PC-9 (cell line): Measurements from ENCODE around the gene GPR137B. TPM values are rescaled to one million over a fixed set of nuclear protein-coding genes. Genes with fewer than 3 reads are reported as not detected.

Experiments
- BruUV-seq: library from RNA; stranded (reverse); fragments of 400-500 nt; replicated peaks from 2 replicates; lab custom pipeline; 2021; lab: Mats Ljungman, UMichigan
- CTCF ChIA-PET: fragments of 300-600 bp; sonication (Branson Sonifier 250); formaldehyde crosslinking; loops from one replicate; lab custom pipeline; 2022; ENCODE audit warnings: antibody characterized with exemption; lab: Charles Lee
- POLR2A ChIA-PET: fragments of 300-600 bp; sonication (Branson Sonifier 250); formaldehyde crosslinking; loops from one replicate; lab custom pipeline; 2022; ENCODE audit warnings: antibody characterized with exemption; ENCODE audit not compliant: unreplicated experiment; lab: Charles Lee
- DNase-seq, 2 experiments: peaks; one replicate each; pipeline versions ENCODE4 v3.0.0 to v3.0.0-alpha.2; 2015 to 2022; ENCODE audit warnings: mixed read lengths in 1 of 2
- H2AFZ ChIP-seq: fragments of 200-600 bp; sonication (generic); 2 replicates; pipeline ENCODE4 v1.8.1; 2017; ENCODE audit warnings: antibody characterized with exemption
- H3F3A ChIP-seq: fragments of 200-600 bp; sonication (generic); 2 replicates; pipeline ENCODE4 v1.8.1; 2017; ENCODE audit warnings: antibody characterized with exemption, mild to moderate bottlenecking, low read depth; ENCODE audit not compliant: insufficient read depth
- H3K27ac ChIP-seq: fragments of 200-600 bp; sonication (generic); 2 replicates; pipeline ENCODE4 v1.6.1; 2016; ENCODE audit warnings: mixed run types
- H3K27me3 ChIP-seq: fragments of 200-600 bp; sonication (generic); 2 replicates; pipeline ENCODE4 v1.6.1; 2016; ENCODE audit warnings: low read depth, mixed run types; ENCODE audit not compliant: insufficient read depth
- H3K36me3 ChIP-seq: fragments of 200-600 bp; sonication (generic); 2 replicates; pipeline ENCODE4 v1.6.1; 2016; ENCODE audit warnings: low read depth, mixed run types
- H3K4me1 ChIP-seq: fragments of 200-600 bp; sonication (generic); replicated peaks from 2 replicates; pipeline ENCODE4 v1.6.1; 2016; ENCODE audit warnings: mixed run types; ENCODE audit not compliant: insufficient read depth
- H3K4me2 ChIP-seq: fragments of 200-600 bp; sonication (generic); 2 replicates; pipeline ENCODE4 v1.6.1; 2017; ENCODE audit warnings: mixed run types
- H3K4me3 ChIP-seq: fragments of 200-600 bp; sonication (generic); 2 replicates; pipeline ENCODE4 v1.6.1; 2016; ENCODE audit warnings: mixed run types
- H3K79me2 ChIP-seq: fragments of 200-600 bp; sonication (generic); 2 replicates; pipeline ENCODE4 v1.6.1; 2017; ENCODE audit warnings: low read depth, mixed run types
- H3K9me2 ChIP-seq: fragments of 200-600 bp; sonication (generic); 2 replicates; pipeline ENCODE4 v1.8.1; 2017; ENCODE audit warnings: mild to moderate bottlenecking; ENCODE audit not compliant: insufficient read depth
- H3K9me3 ChIP-seq: fragments of 200-600 bp; sonication (generic); 2 replicates; pipeline ENCODE4 v1.8.1; 2016; ENCODE audit warnings: low read depth; ENCODE audit not compliant: insufficient read depth
- H4K20me1 ChIP-seq: fragments of 200-600 bp; sonication (generic); 2 replicates; pipeline ENCODE4 v1.8.1; 2017; ENCODE audit not compliant: insufficient read depth
- EZH2 ChIP-seq: fragments of 200-600 bp; sonication (generic); IDR thresholded peaks from 2 replicates; pipeline ENCODE4 v1.8.0; 2017; ENCODE audit warnings: antibody characterized with exemption, low read depth
- intact Hi-C: fragments of 100-400 bp; cut with micrococcal nuclease; formaldehyde crosslinking; loops from one replicate; pipeline ENCODE4 v1.10.0; 2022; ENCODE audit not compliant: unreplicated experiment
- total RNA-seq: library from RNA; stranded (reverse); gene quantifications from 2 replicates; pipeline ENCODE4 v1.2.3, GENCODE V29; 2021
- TF ChIP-seq, protein P1 (sequence below): fragments of 200-600 bp; sonication (generic); conservative IDR thresholded peaks from 2 replicates; pipeline ENCODE4 v1.6.1; 2017; ENCODE audit warnings: mixed run types, antibody characterized with exemption, mild to moderate bottlenecking, moderate library complexity

The GPR137B gene
- total RNA-seq, 1 experiment from 2014 or later, result not detected

DNA sequence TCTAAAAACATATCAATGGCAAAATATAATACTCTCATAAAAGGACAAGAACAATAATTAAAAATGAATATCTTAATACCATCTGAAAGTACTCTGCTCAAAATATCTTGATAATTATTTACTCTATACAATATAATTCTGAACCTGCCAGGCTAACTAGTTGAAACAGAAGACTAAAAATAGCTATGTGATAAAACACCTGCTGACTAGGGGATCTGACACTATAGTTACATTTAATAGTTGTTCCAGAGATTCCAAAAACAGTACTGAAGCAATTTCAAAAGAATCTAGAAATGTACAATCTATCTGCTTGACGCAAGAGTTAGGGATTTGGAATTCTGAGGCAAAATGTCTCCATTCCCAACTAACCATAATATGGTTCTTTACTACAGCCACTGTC, 109.2 kb downstream of the GPR137B start:
- Histone ChIP-seq H3K9me2 (no peaks in the 10 kb centered on the region), H2AFZ (peak overlapping the region; percentile 1; the same call in 1 of the 2 replicates), H3K79me2 (no peaks in the 10 kb centered on the region), H3F3A (no peaks in the 10 kb centered on the region), H3K4me3 (no peak overlapping the region), H4K20me1 (no peaks in the 10 kb centered on the region), H3K36me3 (no peaks in the 10 kb centered on the region), H3K27me3 (no peaks in the 10 kb centered on the region), H3K9me3 (no peaks in the 10 kb centered on the region), H3K27ac (no peak overlapping the region), H3K4me2 (no peak overlapping the region), H3K4me1 (no peaks in the 10 kb centered on the region)
- no peak for DNase-seq
- no TSS peak for BruUV-seq
- ChIA-PET POLR2A (no interaction called here), CTCF (no interaction called here)
- no peak for TF ChIP-seq EZH2
- intact Hi-C loops, result no loop called here

DNA sequence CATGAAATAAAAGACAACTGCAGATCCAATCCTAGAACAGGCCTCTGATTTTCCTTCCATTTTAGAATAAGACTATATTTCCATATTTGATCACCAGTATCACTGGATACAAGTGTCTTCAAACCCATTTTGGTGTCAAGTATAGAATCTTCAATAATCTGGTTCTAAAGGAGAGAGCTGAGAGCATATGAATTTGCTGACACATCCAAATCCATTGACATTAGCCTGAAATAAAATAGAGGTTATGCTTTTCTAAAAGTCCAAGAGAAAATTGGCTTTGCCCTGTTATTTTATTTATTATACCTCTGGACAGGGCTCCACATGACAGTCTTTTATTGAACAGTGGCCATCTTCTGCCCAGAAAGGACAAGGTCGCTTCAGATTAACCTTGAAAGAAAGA, 110.8 kb downstream of the GPR137B start:
- DNase-seq, result no peak
- Histone ChIP-seq H3F3A (no peaks in the 10 kb centered on the region), H2AFZ (no peak overlapping the region), H3K4me2 (no peak overlapping the region), H4K20me1 (no peaks in the 10 kb centered on the region), H3K4me3 (no peak overlapping the region), H3K36me3 (no peaks in the 10 kb centered on the region), H3K9me2 (no peaks in the 10 kb centered on the region), H3K79me2 (no peaks in the 10 kb centered on the region), H3K27ac (no peak overlapping the region), H3K27me3 (no peaks in the 10 kb centered on the region), H3K4me1 (no peaks in the 10 kb centered on the region), H3K9me3 (no peaks in the 10 kb centered on the region; the same call in 1 of the 2 replicates)
- intact Hi-C loops, result no loop called here
- POLR2A ChIA-PET, result no interaction called here
- TF ChIP-seq EZH2, result no peak
- TF ChIP-seq, protein P1, sequence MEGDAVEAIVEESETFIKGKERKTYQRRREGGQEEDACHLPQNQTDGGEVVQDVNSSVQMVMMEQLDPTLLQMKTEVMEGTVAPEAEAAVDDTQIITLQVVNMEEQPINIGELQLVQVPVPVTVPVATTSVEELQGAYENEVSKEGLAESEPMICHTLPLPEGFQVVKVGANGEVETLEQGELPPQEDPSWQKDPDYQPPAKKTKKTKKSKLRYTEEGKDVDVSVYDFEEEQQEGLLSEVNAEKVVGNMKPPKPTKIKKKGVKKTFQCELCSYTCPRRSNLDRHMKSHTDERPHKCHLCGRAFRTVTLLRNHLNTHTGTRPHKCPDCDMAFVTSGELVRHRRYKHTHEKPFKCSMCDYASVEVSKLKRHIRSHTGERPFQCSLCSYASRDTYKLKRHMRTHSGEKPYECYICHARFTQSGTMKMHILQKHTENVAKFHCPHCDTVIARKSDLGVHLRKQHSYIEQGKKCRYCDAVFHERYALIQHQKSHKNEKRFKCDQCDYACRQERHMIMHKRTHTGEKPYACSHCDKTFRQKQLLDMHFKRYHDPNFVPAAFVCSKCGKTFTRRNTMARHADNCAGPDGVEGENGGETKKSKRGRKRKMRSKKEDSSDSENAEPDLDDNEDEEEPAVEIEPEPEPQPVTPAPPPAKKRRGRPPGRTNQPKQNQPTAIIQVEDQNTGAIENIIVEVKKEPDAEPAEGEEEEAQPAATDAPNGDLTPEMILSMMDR, result no peak
- CTCF ChIA-PET, result no interaction called here
- no TSS peak for BruUV-seq

DNA sequence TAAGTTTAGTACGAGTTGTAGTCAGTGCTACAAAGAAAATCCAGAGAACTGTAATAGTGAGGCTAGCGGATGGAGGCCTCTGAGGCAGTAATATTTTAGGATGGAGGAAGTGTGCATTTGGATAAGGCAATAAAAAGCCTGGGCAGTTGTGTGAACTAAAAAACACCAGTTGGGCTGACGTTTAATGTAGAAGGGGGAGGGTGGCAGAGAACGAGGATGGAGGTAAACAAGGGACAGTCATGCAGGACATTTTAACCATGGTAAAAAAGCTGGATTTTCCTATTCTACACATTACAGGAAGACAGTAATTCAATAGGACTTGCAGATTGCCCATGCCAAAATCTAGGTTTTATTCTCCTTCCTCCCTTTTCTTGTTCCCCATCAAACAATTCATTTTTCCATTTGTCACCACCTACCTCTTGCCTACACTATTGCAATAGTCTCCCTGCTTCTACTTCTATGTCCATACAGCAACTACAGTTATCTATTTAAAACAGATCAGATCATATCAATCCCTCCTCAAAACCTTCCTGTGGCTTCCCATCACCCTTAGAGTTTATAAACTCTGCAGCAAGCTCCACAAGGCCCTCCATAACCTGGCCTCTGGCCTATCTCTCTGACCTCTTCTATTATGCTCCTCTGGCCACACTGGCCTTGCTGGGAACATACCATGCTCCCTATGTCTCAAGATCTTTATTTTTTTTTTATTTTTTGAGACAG, 111.7 kb downstream of the GPR137B start:
- Histone ChIP-seq H3K9me2 (no peaks in the 10 kb centered on the region), H4K20me1 (no peaks in the 10 kb centered on the region), H3K36me3 (no peaks in the 10 kb centered on the region), H3K4me1 (no peaks in the 10 kb centered on the region), H3K9me3 (no peaks in the 10 kb centered on the region; the same call in 1 of the 2 replicates), H3K27ac (no peak overlapping the region), H3K4me2 (no peak overlapping the region), H2AFZ (no peak overlapping the region), H3K4me3 (no peak overlapping the region), H3K27me3 (no peaks in the 10 kb centered on the region), H3K79me2 (no peaks in the 10 kb centered on the region), H3F3A (no peaks in the 10 kb centered on the region)
- CTCF ChIA-PET, result no interaction called here
- DNase-seq, result no peak
- no peak for TF ChIP-seq EZH2
- TF ChIP-seq, protein P1, result no peak
- BruUV-seq, result no TSS peak
- POLR2A ChIA-PET, result no interaction called here
- intact Hi-C loops, result no loop called here

DNA sequence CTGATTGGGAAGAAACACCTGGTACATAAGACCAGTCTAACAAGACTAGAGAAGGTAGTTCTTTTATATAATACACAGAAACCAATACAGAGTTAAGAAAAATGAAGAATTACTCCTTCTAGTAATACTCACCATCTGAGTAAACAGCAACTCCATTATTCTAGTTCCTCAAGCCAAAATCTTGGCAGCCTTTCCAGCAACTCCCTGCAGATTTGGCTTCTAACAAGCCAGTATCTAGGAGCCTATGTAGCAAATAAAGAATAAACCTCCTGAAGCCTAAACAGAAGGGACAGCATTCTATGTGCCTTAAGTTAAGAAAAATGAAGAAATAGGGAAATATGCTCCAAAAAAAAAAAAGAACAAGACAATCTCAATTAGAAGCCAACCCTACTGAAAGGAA, 114.9 kb downstream of the GPR137B start:
- no peak overlapping the region for H3K4me2 ChIP-seq
- CTCF ChIA-PET, result no interaction called here
- intact Hi-C loops, result no loop called here
- H2AFZ ChIP-seq, result no peak overlapping the region
- H3F3A ChIP-seq, result no peaks in the 10 kb centered on the region
- no peak for DNase-seq
- no peaks in the 10 kb centered on the region for H4K20me1 ChIP-seq
- no peak overlapping the region for H3K27ac ChIP-seq
- POLR2A ChIA-PET, result no interaction called here
- no peaks in the 10 kb centered on the region for H3K79me2 ChIP-seq
- no peaks in the 10 kb centered on the region; the same call in 1 of the 2 replicates for H3K9me3 ChIP-seq
- BruUV-seq, result no TSS peak
- no peaks in the 10 kb centered on the region for H3K9me2 ChIP-seq
- H3K4me1 ChIP-seq, result no peaks in the 10 kb centered on the region
- TF ChIP-seq, protein P1, result no peak
- TF ChIP-seq EZH2, result no peak
- no peak overlapping the region for H3K4me3 ChIP-seq
- no peaks in the 10 kb centered on the region for H3K27me3 ChIP-seq
- H3K36me3 ChIP-seq, result no peaks in the 10 kb centered on the region
